ENCODE data around the gene MSRB1.

GRCh38 chr16:1974157-1975070, 31.4 kb upstream of the MSRB1 start:
- no peak for TF ChIP-seq GATA2 (IDR thresholded peaks at IDR 0.05; ENCODE audit: low read depth, low read length)
- no peak for TF ChIP-seq GATA3 (IDR thresholded peaks at IDR 0.05; ENCODE audit: low read depth, low read length)

Data from SH-SY5Y (cell line).